ENCODE results near the gene KYNU.
"Not testable (repeated sequence)": the region's sequence is repeated elsewhere in the genome, so short reads cannot be mapped to it uniquely, and the experiment has no call there.

Gene KYNU

GRCh38 chr2:142926445-142926844 lies 49.0 kb downstream of the KYNU start:
- no peak for DNase-seq

GRCh38 chr2:142930835-142931398 lies 53.5 kb downstream of the KYNU start:
- DNase-seq: no peak

GRCh38 chr2:142933916-142934315 lies 56.5 kb downstream of the KYNU start:
- no peak for DNase-seq

- no peak for DNase-seq
Observed at GRCh38 chr2:142935563-142936089, 58.2 kb downstream of the KYNU start.

GRCh38 chr2:142936629-142937028 lies 59.2 kb downstream of the KYNU start:
- no peak for DNase-seq

GRCh38 chr2:142937347-142937746 lies 59.9 kb downstream of the KYNU start:
- DNase-seq: no peak

GRCh38 chr2:142938240-142938639 lies 60.8 kb downstream of the KYNU start:
- DNase-seq: no peak

GRCh38 chr2:142940606-142941223 lies 63.3 kb downstream of the KYNU start:
- DNase-seq: no peak

- DNase-seq: no peak
Observed at GRCh38 chr2:142942690-142943089, 65.2 kb downstream of the KYNU start.

- no peak for DNase-seq
Observed at GRCh38 chr2:142944264-142944663, 66.8 kb downstream of the KYNU start.

GRCh38 chr2:142944721-142945120 lies 67.3 kb downstream of the KYNU start:
- no peak for DNase-seq

- DNase-seq: no peak
Observed at GRCh38 chr2:142946941-142947340, 69.5 kb downstream of the KYNU start.

- DNase-seq: not testable (repeated sequence)
Observed at GRCh38 chr2:142948723-142949122, 71.3 kb downstream of the KYNU start.

GRCh38 chr2:142950323-142950722 lies 72.9 kb downstream of the KYNU start:
- not testable (repeated sequence) for DNase-seq

- DNase-seq: no peak
Observed at GRCh38 chr2:142951190-142952007, 73.9 kb downstream of the KYNU start.

- no peak for DNase-seq
Observed at GRCh38 chr2:142952018-142952417, 74.6 kb downstream of the KYNU start.

- DNase-seq: no peak
Observed at GRCh38 chr2:142952793-142953494, 75.5 kb downstream of the KYNU start.

- DNase-seq: no peak
Observed at GRCh38 chr2:142954493-142954892, 77.0 kb downstream of the KYNU start.

- DNase-seq: no peak
Observed at GRCh38 chr2:142957144-142957543, 79.7 kb downstream of the KYNU start.

- DNase-seq: no peak
Observed at GRCh38 chr2:142961202-142961601, 83.7 kb downstream of the KYNU start.

GRCh38 chr2:142965443-142965842 lies 88.0 kb downstream of the KYNU start:
- DNase-seq: no peak

GRCh38 chr2:142966284-142966683 lies 88.8 kb downstream of the KYNU start:
- no peak for DNase-seq

GRCh38 chr2:142967060-142967459 lies 89.6 kb downstream of the KYNU start:
- no peak for DNase-seq

Data from stimulated activated CD4-positive, alpha-beta T cell treated with anti-CD3 and anti-CD28 coated beads, Interleukin-4, amount 100 ng/mL, for 24 hours (primary cell).